HPDE6-E6E7 (cell line): ENCODE results near the gene KMO.
A peak's percentile ranks its signal among the peaks of the same experiment; 100 is the strongest.

ENCODE experiments used
- DNase-seq: peaks from one replicate; pipeline ENCODE4 v3.0.0; 2011; ENCODE audit warnings: missing footprints; ENCODE audit errors: extremely low spot score

KMO gene

GRCh38 chr1:241630005-241630404 is 97.8 kb downstream of the KMO start:
- DNase-seq, result no peak

DNA sequence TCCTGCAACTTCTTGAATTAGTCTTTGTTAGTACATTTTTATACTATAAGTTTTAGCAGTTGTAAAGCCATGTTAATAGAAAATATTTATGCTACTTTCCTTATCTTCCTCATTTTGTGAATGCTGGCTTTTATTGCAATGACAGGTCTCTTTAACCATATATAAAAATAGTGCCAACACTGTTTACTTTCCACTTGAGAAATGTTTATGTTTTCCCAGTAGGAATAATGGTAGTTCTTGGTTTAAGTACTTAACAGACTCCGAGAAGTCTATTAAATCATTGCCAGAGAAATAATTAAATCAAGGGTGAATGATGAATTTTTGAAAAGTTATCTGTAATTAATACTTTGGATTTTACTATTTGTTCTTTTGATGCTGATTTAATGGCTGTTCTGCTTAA is 98.3 kb downstream of the KMO start:
- no peak for DNase-seq

GRCh38 chr1:241630899-241631298 is 98.7 kb downstream of the KMO start:
- no peak for DNase-seq

DNA sequence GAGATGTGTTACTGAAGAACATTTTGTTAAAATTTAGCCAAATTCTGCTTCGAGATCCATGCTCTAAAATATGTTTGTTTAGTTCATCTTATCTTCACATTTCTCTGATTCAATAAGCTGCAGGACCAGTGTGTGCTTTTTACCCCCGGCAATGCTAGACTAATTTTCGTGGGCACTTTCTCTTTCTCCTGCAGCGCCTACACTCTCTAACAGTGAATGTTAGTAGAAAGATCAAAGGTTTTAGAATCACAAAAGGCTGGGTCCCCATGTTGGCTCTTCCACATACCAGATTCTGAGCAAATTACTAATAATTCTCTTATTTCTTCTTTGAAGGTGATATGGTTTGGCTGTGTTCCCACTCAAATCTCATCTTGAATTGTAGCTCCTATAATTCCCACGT is 99.5 kb downstream of the KMO start:
- DNase-seq, result no peak

DNA sequence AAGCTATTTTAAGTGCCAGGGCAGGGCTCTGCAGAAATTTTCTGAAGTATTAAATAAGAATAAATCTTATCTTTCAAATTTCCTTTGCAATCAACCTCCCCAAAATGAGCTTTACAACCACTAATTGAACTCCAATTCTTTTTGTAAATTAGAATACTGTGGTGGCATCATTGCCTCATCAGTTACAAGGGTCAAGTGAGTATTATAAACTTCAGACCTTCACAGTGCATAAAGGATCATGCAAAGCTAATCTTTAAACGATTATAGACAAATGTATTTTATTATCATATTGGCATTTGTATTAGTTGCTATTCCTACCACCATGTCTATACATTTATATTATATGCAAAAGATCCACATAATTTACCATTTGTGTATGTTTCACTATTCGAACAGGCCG is 100.8 kb downstream of the KMO start:
- DNase-seq, result no peak

DNA sequence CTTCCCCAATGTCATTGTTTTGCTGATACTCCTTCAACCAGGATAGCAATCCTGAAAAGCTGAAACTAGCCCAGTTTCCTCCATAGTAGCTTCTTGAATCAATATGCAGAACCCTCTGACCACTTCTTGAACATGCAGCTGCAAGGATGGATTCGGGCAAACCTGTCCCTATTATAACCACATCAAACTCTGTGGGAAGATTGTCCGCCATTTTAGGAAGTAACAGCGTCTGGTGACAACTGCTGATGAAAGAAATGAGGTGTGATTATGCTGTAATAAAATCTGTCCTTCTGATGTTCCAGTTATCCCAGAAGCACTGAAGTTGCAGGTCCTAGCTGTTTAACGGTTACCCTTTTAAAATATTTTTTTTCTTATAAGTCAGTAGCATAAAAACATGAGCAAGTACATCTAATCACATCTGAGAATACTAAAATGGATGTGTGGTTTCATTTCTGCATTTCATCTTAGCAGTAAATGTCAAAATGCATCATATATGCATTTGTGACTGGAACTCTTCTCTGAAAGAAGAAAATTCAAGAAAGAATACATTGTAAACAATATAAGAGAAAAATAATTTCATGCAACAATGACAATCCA is 103.5 kb downstream of the KMO start:
- no peak for DNase-seq

GRCh38 chr1:241636291-241636690 is 104.1 kb downstream of the KMO start:
- DNase-seq, result no peak

DNA sequence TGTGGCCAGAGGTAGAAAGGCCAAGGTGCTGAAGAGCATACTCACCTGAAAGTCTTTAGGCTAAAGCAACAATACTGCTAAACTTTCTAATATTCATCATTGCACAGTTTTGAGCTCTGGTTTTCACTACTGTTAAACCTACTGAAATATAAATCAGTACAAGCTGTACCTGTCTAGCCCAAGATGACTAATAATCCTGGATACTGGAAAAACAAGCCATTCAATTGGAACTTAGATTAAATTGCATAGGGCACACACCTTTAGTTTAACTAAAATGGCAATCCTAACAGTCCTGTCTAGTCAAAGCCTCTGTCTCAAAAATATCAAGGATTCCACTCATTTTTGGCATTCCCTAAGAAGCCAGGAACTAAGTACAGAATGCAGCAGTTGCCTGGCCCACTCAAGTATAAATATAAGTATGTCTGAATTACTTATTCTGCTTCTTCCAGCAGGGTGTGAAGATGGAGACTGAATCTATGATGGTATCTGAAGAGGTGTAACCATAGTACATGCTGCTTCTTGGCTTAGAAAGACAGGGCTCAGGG is 104.9 kb downstream of the KMO start:
- DNase-seq, result no peak

DNA sequence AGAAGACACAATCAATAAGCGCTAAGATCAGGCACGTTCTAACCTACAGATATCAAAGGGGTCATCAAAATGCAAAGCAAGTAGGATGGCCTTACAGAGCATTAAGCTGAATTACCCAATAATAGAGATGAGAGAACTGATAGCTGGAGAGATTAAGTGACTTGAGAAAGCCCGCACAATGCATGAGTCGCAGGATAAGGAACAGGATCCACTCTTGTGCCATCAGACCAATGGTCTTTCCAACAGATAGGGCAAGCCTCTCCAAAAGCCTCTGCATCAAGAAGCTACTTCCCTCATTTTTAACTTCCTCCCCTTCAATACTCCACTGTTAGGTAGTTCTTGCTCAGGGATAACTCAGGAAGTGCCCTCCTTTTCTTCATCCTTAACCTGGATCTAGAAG is 105.4 kb downstream of the KMO start:
- DNase-seq, result no peak

DNA sequence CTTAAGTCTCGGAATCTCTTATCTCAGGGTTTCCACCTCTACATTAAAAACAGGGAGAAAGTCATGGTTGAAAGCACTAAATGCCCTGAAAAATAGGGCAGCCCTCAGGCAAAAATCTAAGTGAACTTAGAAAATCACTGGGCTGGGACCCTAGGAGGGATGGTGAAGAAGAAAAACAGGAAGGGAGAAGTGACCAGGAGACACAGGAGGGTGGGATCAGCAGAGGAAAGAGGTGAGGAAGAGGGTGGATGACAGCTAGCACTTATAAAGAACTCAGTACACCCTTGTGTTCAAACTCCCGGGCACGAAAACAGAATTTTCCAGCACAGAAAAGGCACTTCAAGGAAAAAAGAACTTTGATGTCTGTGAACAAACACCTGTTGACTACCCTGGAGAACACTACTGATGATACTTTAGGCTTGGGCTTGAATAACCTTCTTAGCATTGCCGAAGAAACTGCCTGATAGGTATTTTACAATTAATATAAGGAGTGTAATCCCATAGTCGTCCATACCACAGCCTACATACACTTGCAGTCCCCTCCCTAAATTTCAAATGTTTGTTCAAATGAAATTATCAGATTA is 106.0 kb downstream of the KMO start:
- DNase-seq, result no peak

DNA sequence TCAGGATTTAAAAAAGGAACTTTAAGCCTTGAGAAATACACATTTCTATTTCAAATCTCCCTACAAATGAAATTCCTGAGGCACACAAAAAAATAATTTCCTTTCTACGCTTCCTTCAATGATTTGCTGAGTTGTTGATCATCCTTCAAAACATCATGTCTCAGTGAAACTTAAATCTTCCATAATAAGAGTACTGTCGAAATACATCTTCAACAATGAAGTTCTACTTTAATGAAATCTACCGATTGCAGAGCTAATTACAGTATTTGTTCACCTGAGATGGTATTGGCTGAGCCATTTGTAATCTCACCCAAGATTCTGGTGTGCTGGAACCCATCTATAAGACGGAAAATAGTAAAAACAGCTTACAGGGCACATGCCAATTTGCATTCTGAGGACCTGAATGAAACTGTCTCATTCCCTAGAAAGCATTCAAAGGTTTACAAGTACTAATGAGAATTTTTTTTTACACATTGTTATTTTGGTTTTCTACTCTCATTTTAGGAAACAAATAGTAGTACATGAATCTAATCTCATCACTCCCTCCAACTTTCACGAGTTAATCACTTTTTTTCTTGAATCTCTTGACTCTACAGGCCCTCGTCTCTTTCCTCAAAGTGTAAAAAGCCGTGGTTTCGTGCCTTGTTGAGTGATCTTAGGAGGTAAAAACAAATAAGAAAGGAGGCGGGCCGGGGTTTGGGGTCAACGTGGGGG is 106.9 kb downstream of the KMO start:
- DNase-seq, result no peak

DNA sequence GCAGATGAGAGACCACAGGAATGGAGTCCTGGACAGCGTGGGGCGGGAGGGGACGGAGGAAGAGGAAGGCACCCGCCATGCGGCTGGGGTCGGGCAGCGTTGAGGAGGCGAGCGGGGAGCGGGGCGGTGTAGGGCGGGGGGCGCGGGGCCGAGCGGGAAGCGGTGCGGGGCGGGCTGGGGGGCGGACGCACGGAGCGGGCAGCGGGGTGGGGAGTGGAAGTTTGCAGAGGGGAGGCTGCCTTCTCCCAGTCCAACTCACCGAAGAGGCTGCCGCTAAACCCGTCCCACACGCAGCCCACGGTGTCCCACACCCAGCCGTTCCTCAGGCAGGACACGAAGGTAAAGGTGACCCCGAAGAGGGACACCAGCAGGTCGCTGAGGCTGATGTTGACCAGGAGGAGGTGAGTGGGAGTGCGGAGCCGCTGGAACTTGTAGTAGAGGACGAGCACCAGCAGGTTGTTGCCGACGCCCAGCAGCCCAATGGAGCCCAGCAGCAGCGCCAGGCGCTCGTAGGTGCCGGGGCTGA is 107.5 kb downstream of the KMO start:
- DNase-seq, result peak; percentile 25

DNA sequence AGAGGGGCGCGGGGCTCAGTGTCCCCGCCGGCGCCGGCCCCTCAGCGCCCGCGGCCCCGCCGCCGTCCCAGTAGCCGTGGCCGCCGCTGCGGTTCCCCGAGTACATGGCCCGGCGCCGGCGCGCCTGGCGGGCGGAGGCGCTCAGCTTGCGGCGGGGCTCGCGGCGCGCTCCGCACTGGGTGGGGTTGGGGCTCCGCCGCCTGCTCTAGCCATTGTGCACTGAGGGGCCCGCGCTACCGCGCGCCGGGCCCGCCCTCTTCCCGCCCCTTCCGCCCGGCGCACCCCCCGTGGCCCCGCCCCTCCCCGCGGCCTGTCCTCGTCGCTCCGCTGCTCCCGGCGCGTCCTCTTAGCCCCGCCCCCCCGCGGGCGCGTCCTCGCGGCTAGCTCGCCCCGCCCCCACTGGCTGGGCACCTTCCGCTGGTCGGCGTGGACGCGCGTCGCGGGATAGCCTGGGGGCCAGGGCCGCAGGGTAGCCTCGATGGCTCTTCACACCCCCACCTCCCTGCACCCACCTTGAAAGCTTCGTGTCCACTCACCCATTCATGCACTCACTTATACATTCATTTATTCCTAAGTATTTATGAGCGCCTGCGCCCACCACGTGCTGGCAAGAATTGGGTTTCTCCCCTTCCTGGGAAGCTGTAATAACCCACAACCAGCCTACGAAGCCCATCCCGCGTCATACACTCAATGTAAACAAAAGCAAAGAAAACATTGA is 108.1 kb downstream of the KMO start, which contains the start of the genes CHML and OPN3:
TSS of gene CHML (minus strand) at position 221 of the 718 bp plus-strand sequence. CDS start 4,603 bp downstream, outside the sequence.
TSS of gene OPN3 (minus strand) at position 221 of the 718 bp plus-strand sequence. CDS start at position 106, 115 bp downstream.
- peak; percentile 86 for DNase-seq

DNA sequence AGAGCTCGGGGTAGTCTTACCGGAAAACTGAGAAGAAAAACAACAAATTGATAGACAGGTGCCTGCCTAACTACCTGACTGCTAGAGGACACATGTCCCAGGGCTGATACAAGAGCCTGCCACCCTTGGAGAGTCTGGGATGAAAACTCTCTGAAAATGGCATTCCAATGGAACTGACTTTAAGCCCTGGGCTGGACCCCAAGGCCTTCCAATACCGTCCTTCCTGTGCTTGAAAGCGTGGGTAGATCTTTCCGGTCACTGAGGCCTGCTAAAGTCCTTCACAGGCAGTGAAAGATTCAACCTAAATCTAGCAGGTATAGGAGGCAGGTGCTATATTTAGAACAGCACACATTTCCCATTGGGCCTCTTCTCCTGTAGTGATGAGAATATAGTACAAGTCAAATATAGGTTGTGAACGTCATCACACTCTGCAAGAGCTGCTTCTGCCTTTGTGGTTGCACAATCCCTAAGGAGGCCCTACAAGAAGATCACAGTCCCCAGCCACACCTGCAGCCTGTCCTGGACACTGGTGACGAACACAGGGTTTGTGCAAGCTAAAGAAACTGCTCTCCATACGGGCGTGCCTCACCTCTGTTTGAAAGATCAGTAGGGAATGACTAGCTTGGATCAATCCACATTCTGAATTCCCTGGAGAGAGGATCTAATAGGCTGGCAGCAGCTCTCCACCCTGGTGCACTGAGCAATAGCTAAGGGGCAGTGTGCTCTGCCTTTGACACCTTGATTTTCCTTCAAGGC is 108.9 kb downstream of the KMO start:
- no peak for DNase-seq

GRCh38 chr1:241641773-241642592 is 109.8 kb downstream of the KMO start:
- DNase-seq, result no peak

DNA sequence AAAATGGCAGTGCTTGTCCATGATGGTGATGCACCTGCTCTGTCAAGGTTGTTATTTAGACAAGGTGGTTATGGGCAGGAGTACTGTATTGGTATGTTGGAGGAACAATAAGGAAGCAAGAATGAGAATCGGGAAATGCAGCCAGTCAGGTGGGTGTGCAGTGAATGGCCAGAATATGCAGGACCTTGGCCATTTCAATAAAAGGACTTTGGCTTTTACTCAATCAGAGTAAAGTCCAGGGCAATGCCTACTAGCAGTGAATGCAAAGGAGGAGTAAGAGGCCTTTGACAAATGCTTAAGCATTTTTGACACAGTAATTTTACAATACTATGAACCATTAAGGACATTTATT is 110.4 kb downstream of the KMO start:
- DNase-seq, result no peak

GRCh38 chr1:241644259-241644658 is 112.1 kb downstream of the KMO start:
- no peak for DNase-seq

DNA sequence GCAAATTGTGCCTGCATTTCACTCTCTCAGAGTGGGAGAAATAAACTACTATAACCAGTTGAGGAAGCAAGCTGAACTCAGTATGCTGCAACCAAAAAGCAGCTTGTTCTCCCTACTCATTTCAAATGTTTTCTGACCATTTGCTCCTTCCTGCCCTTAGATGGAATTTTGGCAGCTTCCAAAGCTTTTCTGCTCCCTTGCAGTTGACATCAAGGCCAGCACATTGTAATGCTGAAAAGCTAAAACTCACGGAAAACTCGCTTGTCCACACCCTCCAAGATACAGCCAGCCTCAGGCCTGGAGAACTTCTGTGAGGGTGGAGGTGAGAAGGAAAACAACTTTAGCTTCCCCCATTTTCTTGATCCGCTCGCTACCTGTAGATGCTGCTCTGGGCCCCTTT is 113.0 kb downstream of the KMO start:
- DNase-seq, result no peak
